ENCODE measurements around the gene APBB2.
A peak's percentile ranks its signal among the peaks of the same experiment; 100 is the strongest.

APBB2 gene

GRCh38 chr4:40808926-40809457, 405.4 kb downstream of the APBB2 start:
- DNase-seq: no peak

- no peak for DNase-seq
These were observed 409.7 kb downstream of the APBB2 start for GRCh38 chr4:40804598-40804997.

- DNase-seq: peak in 1 of 5 experiments; percentile 64
These were observed 414.3 kb downstream of the APBB2 start for GRCh38 chr4:40800064-40800463.

DNA sequence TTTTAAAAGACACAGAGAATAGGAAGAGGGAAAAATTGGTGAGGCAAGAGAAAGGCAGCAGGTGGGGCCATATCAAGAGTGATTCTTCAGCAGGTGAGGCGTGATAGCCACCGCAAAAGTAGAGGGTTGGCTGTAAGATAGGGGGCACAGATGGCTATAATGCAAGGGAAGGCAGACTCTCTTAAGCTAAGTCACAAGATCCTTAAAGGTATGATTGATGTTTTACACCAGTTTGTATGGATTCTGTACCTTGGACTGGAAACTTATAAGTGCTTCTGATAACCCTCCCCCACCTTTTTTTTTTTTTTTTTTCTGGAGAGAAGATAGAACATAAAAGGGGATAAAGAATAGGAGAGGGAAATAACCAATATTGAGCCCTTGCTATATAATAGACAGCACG, 424.6 kb downstream of the APBB2 start:
- DNase-seq: no peak

- no peak for DNase-seq
These were observed 425.3 kb downstream of the APBB2 start for GRCh38 chr4:40789031-40789430.

DNA sequence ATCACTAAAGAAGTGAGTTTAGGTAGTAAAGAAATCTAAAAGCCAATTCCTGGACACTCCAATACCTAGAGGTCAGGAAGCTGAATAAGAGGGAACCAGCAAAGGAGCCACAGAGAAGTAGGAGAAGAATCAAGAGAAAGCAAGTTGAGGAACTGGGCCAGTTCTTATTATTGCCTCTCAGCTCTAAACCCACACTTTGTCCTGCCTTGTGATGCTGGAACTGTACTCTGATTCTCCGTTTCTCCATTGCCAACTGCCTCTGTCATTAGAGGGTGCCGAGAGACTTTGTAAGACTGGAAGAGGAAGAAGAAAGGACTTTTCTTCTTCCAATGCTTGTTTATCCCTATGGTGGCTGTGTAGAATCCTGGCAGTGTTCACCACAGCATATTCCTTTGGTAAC, 426.0 kb downstream of the APBB2 start:
- DNase-seq: no peak

GRCh38 chr4:40785727-40786126, 428.6 kb downstream of the APBB2 start:
- DNase-seq: no peak

GRCh38 chr4:40782876-40783275, 431.5 kb downstream of the APBB2 start:
- DNase-seq: no peak

- no peak for DNase-seq
These were observed 436.3 kb downstream of the APBB2 start for GRCh38 chr4:40778090-40778489.

- no peak for DNase-seq
These were observed 445.1 kb downstream of the APBB2 start for GRCh38 chr4:40769266-40769665.

- DNase-seq: peak in 1 of 5 experiments; percentile 87
These were observed 451.1 kb downstream of the APBB2 start for GRCh38 chr4:40763228-40763716.
